Fibroblast of the conjunctiva (primary cell): ENCODE measurements around the gene CLASP2.
"Not testable (repeated sequence)": the region's sequence is repeated elsewhere in the genome, so short reads cannot be mapped to it uniquely, and the experiment has no call there.

Experiments
- DNase-seq: peaks from one replicate; pipeline ENCODE4 v3.0.0-alpha.2; 2010; ENCODE audit warnings: low read depth

Gene CLASP2

GRCh38 chr3:33451994-33452393, 266.1 kb downstream of the CLASP2 start:
- DNase-seq = not testable (repeated sequence)

GRCh38 chr3:33447958-33448357, 270.1 kb downstream of the CLASP2 start:
- no peak for DNase-seq

- DNase-seq = not testable (repeated sequence)
These were observed 270.8 kb downstream of the CLASP2 start for GRCh38 chr3:33447256-33447625.
